GM18870 (cell line): ENCODE data around the gene SCO2.

ENCODE experiments used
- ATAC-seq: cut with Tn5 transposase; IDR thresholded peaks from one replicate; pipeline ENCODE4 v1.9.1; 2021; ENCODE audit warnings: moderate library complexity; ENCODE audit not compliant: unreplicated experiment

Gene SCO2

DNA sequence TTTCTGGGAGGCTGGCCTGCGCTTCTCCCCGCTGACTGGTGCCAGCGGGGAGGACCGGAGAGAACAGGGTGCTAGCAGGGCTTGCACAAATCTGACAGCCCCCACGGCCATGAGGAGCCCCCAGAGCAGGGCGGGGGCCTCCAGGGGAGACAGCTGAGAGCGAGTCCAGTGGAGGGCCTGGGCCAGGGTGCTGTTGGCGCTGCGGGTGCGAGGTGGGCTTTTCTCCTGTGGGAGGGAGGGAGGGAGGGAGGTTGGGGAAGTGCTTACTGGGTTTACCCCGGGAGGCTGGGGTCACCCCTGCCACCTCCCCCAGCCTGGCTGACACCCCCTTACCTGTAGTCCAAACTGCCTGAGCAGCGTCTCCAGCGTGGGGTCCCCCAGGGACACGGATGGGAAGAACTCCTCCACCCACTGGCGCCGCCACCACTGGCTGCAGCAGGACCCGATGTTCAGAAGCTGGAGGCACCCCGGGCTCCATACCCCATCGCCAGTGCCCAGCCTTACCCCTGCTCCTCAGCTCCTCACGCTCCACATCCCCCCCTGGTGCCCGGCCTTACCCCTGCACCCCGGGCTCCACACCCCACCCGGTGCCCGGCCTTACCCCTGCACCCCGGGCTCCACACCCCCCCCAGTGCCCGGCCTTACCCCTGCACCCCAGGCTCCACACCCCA, 21.8 kb downstream of the SCO2 start:
- ATAC-seq: no peak

DNA sequence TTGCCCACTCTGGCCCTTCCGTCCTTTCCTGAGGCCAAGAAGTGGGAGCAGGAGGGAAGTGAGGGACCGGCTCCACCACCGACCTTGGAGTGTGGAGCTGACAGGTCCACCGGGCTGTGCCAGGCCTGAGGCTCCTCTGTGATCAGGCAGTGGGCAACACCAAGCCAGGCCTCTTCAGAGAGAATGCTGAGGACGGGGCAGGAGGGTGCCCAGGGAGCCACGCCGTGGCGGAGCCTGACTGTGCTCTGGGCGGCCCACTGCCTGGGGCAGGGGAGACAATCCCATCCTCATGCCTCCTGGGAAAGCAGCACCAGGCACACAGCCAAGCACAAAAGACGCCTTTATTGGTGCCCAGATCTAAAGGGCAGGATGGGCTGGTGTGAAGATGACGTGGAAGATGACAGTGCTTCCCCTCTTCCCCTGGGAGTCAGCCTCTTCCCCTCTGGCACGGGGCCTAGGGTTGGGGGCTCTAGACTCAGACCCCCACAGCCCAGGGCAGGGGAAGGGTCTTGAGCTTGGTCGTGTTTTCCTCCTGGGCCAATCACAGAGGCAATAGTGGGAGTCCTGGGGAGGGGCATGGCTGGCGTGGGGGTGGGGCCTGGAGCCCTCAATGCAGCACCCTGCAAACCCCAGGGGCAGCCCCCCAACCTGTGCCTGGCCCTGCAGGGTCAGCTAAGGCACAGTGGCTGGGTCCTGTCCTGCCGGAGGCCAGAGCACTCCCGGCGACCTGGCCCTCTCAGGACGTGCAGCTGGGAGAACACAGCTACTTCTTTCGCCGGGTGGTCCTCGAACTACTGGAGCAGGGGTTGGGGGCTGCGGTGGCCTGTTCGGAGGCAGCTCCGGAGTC, 22.5 kb downstream of the SCO2 start:
- no peak for ATAC-seq

DNA sequence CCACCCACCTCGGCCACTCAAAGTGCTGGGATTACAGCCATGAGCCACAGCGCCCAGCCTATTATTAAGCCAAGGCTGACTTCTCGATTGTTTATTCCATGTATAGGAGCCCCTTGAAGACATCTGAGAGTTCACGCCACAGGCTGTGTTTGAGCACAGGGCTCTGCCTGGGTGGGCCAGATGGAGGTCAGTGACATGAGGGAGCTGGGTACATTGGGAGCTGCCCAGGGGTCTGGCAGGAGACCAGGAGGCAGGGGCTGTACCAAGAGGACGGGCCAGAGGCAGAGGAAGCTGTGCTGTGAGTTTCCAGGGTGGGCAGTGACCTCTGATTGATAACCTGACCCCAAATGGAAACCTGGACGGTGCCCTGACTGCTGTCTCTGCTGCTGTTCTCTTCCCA, 23.3 kb downstream of the SCO2 start:
- ATAC-seq: no peak

DNA sequence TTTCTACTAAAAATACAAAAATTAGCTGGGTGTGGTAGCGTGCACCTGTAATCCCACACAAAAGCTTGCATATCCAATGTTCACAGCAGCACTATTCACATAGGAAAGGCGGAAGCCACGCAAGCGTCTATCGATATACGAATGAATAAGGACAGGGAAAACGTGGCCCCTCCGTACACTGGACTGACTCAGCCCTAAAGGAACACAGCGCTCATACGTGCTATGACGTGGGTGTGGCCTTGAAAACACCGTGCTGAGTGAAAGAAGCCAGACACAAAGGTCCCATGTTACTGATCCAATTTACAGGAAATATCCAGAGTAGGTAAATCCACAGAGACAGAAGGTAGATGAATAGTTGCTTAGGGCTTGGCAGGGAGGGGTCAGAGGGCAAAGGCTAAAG, 24.9 kb downstream of the SCO2 start:
- ATAC-seq: no peak

DNA sequence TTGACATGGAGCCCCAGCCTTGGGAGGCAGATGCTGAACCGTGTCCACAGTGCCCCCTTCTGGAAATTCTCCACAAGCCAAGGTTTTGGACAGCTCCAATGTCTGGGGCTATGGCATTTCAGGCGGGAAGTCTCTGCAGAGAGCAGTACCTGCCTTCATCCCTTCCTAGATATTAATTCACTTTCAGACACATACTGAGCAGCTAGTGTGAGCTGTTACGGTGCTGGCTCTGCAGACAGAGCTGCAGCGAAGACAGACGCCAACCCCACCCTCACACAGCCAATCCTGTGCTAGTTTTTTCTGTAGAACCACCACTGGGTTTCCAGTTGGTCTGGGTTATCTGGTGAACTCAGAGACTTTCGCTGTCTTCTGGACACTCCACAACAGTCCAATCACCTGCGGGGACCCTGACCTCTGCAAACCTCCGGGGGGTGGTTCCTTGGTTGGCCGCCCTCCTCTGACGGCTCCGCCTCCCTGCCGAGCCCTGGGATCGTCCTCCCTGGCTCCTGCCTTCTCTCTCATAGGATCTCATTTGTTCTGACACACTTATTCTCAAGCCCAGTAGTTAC, 27.0 kb downstream of the SCO2 start:
- ATAC-seq: no peak

DNA sequence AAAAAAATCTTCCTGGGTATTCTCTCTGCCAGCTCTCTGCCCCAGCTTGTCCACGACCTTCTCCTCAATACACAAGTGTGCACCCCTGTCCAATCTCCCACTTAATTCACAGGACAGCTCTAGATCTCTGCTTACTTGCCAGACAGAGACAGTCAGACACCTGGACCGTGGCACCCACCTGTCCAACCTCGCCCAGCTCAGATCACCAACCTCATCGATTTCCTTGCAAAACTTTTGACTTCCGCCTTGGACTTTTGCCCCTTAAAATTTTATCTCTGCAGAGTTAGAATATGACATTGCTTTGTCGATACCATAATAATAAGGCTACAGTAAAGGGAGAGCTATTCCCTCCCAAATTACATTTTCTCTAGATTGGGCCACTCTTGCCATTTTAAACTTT, 28.3 kb downstream of the SCO2 start:
- ATAC-seq: no peak

DNA sequence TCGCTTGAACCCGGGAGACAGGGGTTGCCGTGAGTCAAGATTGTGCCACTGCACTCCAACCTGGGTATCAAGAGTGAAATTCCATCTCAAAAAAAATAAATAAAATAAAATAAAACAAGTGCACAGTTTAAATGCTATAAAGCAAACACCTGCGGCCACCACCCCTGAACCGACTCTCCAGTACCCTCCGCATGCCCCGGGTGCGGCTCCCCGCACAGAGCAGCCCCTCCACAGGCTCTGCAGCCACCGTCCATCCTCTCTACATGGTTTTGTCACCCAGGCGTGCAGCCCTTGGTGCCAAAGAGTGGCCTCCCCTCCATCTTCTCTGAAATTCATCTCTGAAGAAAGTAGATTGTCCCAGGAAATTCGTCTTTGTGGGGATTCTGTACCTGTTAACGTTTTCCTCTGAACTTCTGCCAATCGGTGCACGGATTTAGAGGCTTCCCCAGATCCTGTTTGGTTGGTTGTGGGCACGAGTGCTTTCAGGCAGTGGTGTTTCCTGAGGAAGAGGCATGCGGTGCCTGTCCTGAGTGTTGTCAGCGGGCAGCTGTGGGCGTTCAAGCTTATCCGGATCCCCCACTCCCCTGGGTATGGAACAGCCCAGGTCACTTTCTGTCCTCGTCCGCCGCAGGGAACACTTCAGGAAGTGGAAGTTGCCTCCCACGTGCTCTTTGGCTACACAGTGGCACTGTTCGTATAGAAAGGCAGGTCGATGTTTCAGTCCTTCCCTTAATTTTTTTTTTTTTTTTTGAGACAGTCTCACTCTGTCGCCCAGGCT, 34.7 kb downstream of the SCO2 start:
- no peak for ATAC-seq

DNA sequence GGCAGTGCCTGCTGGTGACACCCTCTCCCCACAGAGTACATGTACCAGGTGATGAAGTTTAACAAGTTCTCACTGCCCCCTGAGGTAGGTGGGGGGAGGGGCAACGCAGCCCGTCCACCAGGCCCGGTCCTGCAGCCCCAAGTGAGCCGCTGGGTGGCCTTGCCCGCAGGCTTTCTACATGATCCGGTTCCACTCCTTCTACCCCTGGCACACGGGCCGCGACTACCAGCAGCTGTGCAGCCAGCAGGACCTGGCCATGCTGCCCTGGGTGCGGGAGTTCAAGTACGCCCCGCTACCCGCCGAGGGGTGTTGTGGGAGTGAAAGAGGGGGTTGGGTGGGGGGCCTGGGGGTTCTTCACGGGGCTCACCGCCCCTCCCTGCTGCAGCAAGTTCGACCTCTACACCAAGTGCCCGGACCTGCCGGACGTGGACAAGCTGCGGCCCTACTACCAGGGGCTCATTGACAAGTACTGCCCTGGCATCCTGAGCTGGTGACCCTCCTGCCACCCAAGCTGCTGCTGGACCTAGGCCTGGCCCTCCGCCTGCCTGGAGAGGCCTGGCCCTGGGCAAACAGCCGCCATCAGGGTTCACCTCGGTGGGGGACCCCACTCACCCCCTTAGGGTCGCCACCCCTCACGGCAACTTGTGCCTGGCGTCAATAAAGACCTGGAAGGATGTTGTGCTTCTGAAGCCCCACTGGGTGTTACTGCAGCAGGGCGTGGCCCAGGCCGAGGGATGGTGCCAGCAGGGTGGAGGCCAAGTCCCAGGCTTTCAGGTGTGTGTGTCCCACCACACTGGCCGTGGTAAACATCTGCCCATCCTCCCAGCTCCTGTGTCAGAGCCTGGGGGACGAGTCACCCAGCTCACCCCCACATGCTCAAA, 35.8 kb downstream of the SCO2 start:
- ATAC-seq: no peak

DNA sequence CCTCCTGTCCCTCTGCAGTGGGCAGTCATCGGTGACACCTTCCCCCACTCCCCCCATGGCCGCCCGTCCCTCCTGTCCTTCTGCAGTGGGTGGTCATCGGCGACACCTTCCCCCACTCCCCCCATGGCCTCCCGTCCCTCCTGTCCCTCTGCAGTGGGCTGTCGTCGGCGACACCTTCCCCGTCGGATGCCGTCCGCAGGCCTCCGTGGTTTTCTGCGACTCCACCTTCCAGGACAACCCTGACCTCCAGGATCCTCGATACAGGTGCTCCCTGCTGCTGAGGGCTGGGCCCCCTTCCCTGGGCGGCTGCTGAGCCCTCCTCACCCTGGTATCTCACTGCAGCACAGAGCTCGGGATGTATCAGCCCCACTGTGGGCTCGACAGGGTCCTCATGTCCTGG, 36.5 kb downstream of the SCO2 start:
- no peak for ATAC-seq

DNA sequence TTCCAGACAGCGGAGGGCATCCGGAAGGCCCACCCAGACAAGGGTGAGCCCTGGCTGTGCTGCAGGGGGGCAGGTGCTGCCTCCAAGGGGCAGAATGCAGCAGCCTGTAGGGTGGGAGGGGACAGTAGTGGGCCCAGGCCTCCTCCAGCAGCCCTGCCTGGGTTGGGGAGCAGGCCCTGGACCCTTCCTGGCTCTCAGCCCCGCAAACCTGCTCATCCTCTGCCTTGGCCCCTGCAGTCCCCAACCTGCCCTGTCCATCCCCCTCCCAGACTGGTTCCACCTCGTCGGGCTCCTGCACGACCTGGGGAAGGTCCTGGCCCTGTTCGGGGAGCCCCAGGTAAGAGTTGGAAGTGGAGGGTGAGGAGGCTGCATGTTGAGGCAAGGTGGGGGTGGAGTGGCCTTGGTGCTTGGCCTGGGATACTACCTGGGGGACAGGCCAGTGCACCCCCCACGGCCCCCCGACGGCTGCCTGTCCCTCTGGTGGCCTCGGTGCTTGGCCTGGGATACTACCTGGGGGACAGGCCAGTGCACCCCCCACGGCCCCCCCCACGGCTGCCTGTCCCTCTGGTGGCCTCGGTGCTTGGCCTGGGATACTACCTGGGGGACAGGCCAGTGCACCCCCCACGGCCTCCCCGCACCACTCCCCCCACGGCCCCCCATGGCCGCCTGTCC, 37.3 kb downstream of the SCO2 start:
- no peak for ATAC-seq

DNA sequence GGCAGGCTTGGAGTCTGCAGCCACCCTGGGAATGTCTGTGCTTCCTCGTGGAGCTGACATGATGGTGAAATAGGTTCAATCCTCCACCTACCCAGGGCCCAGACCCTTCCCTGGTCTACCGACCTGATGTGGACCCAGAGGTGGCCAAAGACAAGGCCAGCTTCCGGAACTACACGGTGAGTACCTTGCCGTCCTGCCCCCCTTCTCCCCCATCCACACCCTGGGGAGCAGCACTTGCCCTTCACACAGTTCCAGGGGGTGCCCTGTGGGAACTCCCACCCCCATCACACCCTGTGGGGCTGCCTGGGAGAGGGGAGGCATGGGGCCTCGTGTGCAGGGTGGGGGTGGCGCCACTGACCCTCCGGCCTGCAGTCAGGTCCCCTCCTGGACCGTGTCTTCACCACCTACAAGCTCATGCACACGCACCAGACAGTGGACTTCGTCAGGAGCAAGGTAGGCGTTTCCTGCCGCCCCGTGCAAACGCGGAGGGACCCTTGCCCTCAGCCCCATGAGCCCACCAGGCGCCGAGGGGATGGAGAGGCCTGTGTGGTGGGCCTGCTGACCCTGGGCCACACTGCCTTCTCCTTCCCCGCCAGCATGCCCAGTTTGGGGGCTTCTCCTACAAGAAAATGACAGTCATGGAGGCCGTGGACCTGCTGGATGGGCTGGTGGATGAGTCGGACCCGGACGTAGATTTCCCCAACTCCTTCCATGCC, 38.0 kb downstream of the SCO2 start:
- ATAC-seq: no peak

DNA sequence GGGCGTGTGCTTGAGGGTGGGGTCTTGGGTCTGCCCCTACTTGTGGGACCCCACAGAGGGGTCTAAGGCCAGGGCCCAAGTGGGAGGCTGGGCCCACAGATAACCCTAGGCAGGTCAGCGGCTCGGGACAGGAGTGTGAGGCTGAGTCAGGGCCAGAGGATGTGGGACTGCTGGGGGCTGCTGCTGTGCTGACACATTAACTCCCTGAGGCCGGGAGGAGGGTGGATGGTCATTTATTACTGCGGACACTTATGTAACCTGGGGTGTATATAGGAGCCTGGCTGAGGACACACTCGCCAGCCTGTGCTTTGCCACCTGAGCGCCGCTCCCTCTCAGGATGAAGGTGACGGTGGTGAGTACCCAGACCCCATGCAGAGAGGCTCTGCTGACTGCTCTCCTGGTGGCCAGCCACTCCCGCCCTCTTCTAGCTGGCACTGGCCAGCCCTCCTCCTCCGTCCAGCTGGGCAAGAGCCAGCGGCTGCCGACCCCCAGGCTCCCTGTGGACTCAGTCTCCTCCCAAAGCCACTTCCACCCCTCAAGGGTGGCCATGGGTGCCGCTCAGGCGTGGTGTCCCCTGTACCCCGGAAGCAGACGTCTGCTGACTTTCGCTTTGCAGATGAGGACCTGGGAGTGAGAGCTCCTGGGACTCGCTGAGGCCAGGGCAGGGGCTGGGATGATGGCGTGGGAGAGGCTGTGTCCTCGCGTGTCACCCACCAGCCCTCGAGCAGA, 38.7 kb downstream of the SCO2 start, which contains the start of gene MIOX:
Gene MIOX, plus strand, starts transcription at position 299 of the 729 bp plus-strand sequence. Its CDS starts 39 bp downstream, at position 338.
- no peak for ATAC-seq

DNA sequence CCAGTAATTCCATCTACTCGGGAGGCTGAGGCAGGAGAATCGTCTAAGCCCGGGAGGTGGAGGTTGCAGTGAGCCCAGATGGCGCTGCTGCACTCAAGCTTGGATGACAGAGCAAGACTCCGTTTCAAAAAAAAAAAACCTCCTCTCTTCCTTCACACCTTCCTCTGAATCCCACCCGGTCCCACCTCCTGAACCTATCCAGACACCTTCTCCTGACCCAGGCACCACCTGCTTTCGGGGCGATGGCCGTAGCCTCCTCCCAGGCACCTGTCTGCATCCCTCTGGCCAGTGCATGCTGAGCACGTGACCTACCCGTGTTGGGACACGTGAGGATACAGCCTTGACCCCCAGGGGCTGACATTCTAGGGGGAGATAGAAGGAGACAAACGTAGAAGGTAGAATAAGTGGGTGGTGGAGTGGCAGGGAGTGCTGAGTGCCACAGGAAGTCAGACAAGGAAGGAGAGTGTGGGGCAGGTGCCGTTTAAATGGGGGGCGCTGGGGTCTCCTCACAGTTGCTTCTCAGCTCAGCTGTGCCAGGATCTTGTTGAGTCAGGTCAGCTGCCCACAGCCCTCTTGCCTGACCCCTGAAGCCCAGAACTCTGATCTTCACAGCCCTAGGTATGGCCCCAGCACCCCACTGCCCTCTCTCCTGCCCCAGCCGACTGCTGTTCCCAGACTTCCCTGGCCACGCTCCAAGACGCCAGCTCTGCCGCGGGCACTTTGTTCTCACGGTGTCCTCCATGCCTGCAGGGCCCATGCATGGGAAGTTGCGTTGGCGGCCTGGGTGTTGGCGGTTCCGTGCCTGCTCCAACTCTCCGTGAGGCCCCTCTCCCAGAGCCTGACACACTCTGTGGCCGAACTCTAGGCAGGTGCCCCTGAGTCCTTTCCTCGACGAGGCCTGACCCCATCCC, 39.9 kb downstream of the SCO2 start:
- no peak for ATAC-seq

DNA sequence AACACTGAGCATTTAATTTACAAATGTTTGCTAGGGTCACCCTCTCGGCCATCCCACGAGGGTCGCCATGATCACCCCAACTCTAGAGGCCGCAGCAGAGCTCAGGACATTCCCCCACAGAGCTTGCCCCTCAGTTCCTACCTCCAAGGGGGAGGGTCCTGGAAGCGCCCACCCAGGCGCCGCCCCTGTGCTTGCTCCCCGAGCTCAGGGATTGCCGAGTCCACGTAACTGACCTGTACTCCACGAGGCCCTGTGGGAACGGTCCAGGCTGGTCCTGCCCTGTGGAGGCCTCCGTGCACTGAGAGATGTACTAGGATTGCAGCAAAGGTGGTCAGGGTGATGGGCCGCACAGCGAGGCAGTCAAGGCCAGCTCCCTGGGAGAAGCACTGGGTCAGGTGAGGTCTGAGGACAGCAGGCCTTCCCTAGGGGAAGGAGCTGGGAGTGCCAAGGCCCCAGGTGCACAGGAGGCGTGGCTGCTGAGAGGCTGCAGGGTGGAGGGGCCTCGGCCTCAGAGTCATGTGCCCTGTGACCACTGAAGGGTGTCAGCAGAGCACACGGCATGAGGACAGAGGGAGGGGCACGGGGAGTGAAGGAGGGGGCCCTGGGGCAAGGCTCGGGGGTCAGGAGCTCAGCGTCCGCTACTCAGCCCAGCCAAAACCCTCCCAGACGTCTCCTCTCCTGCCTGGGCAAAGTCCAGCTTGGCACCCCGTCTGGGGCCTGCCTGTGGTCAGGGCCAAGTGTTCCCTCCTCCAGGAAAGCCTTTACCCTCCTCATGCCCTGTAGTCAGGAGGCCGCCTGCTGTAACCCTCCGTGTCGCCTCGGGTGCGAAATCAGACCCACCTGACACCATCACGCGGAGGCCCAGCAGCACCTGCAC, 41.2 kb downstream of the SCO2 start:
- ATAC-seq: no peak

DNA sequence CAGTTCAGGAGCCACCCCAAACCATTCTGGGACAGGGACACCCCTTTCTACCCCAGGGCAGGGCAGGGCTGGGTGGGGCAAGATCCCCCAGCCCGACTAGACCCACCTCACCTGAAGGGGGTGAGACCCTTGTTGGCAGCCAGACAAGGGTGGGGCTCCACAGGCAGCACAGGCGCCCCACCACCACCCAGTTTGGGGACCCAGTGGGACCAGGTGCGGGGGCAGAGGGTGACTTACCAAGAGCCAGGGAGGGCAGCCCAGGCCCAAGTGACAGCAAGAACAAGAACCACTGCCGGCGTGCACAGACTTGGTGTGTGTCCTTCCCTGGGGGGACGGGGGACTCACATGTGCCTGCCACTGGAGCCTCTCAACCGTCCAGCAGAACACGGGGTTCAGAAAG, 41.8 kb downstream of the SCO2 start:
- no peak for ATAC-seq

DNA sequence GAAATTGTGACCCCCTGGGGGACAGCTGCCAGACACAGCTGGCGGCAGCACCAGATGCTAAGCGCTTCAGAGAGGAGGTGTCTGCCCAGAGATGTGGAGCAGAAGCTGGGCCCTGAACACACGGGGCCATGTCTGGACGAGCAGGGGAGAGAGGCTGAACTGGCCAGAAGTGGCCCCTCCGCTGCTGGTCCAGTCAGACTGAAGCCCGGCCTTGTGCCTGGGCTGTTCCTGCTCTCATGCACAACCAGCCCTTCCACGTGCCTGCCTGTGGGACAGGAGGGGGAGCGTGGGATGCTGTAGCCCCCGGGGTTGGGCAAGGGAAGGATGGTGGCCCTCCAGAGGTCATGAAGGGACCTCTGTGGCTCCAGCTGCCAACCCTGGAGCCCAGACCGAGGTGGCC, 42.3 kb downstream of the SCO2 start:
- no peak for ATAC-seq
